ENCODE measurements around the gene LMX1A. TPM values are rescaled to one million over a fixed set of nuclear protein-coding genes. Genes with fewer than 3 reads are reported as not detected.

Gene LMX1A
- total and polyA plus RNA-seq, 2 of the 13 experiments (the other 11 are each of a cell fraction or from before 2014, with no cell fraction given): 0.07 TPM; not detected in 1

DNA sequence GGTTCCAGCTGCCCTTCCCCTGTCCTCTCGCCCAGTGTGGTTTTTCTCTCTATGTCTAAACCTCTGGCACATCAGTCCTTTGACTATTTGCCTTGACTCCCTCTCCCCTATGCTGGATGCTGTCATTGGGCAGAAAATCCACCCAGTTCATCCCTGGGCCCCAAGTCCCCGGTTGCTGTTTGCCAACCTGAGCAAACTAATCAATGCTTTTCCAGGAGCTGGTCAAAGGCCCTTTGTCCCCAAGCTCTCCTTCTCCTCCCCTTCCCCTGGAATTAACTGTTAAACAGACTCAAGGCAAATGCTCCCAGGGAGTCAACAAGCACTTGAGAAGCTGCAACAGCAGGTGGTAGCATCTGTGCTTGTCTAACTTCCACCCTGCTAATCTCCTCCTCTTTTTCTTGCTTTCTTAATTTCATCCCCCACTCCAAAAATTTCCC is 102.7 kb downstream of the LMX1A start (continued):
- no peak for TF ChIP-seq ZNF407 (CRISPR knock-in tag; IDR thresholded peaks at IDR 0.05; ENCODE audit: not compliant biosample characterization)
- TF ChIP-seq, protein P1, sequence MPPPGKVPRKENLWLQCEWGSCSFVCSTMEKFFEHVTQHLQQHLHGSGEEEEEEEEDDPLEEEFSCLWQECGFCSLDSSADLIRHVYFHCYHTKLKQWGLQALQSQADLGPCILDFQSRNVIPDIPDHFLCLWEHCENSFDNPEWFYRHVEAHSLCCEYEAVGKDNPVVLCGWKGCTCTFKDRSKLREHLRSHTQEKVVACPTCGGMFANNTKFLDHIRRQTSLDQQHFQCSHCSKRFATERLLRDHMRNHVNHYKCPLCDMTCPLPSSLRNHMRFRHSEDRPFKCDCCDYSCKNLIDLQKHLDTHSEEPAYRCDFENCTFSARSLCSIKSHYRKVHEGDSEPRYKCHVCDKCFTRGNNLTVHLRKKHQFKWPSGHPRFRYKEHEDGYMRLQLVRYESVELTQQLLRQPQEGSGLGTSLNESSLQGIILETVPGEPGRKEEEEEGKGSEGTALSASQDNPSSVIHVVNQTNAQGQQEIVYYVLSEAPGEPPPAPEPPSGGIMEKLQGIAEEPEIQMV (CRISPR knock-in tag; IDR thresholded peaks at IDR 0.05; ENCODE audit: low read depth): no peak
- TF ChIP-seq ZNF280D (CRISPR knock-in tag; IDR thresholded peaks at IDR 0.05): no peak
- TF ChIP-seq SRY (CRISPR knock-in tag; IDR thresholded peaks at IDR 0.05): no peak
- no peak for TF ChIP-seq PHF5A (CRISPR knock-in tag; IDR thresholded peaks at IDR 0.05; ENCODE audit: low read depth, unreplicated experiment)
- TF ChIP-seq CBX5 (CRISPR knock-in tag; IDR thresholded peaks at IDR 0.05; ENCODE audit: borderline replicate concordance): no peak
- no peak for TF ChIP-seq RBM22 (optimal IDR thresholded peaks at IDR 0.05; ENCODE audit: low read length)
- no peak for TF ChIP-seq RFX3 (CRISPR knock-in tag; IDR thresholded peaks at IDR 0.05)
- no peak for TF ChIP-seq NAIF1 (CRISPR knock-in tag; IDR thresholded peaks at IDR 0.05; ENCODE audit: borderline replicate concordance)
- no peak for TF ChIP-seq FOSL1 (CRISPR knock-in tag; IDR thresholded peaks at IDR 0.05; ENCODE audit: borderline replicate concordance)
- peak; percentile 83; the same call in 1 of the 2 replicates for TF ChIP-seq RFXAP (CRISPR knock-in tag; IDR thresholded peaks at IDR 0.05; ENCODE audit: borderline replicate concordance)
- TF ChIP-seq DZIP1 (CRISPR knock-in tag; IDR thresholded peaks at IDR 0.05): no peak
- no peak for TF ChIP-seq KDM2A (CRISPR knock-in tag; IDR thresholded peaks at IDR 0.05; ENCODE audit: borderline replicate concordance, low read depth)
